Esophagus muscularis mucosa (tissue), 4 donors: ENCODE data around the gene AMT. TPM values are rescaled to one million over a fixed set of nuclear protein-coding genes. Genes with fewer than 3 reads are reported as not detected.
A peak's percentile ranks its signal among the peaks of the same experiment; 100 is the strongest.

ENCODE experiments used
- DNase-seq: peaks from one replicate; pipeline ENCODE4 v3.0.0-alpha.2; 2017; ENCODE audit errors: extremely low spot score
- H3K27ac ChIP-seq, 4 donors: fragments of 200-600 bp; sonication (generic); replicated peaks in 1 of 4; 1 replicate in 3 of 4; 2 replicates in 1 of 4; pipeline ENCODE4 v1.5.1; 2016 to 2019; ENCODE audit warnings: mild to moderate bottlenecking in 1 of 4
- H3K27me3 ChIP-seq, 4 donors: fragments of 200-600 bp; sonication (generic); one replicate each; pipeline versions ENCODE4 v1.5.1 to v1.6.0; 2016 to 2019
- H3K36me3 ChIP-seq, 4 donors: fragments of 200-600 bp; sonication (generic); one replicate each; pipeline ENCODE4 v1.5.1; 2016 to 2019
- H3K4me1 ChIP-seq, 4 donors: fragments of 200-600 bp; sonication (generic); one replicate each; pipeline ENCODE4 v1.5.1; 2016 to 2019
- H3K4me3 ChIP-seq, 4 donors: fragments of 200-600 bp; sonication (generic); 1 replicate in 2 of 4; 2 replicates in 2 of 4; pipeline ENCODE4 v1.5.1; 2016 to 2019; ENCODE audit warnings: mild to moderate bottlenecking in 4 of 4, moderate library complexity in 1 of 4
- H3K9me3 ChIP-seq, 4 donors: fragments of 200-600 bp; sonication (generic); 1 replicate in 3 of 4; 2 replicates in 1 of 4; pipeline ENCODE4 v1.5.1; 2016 to 2019
- CTCF ChIP-seq, 3 experiments: fragments of 200-600 bp in 2 of 3; fragments of 450-650 bp in 1 of 3; sonication (generic) in 2 of 3; IDR thresholded peaks; one replicate each; pipeline ENCODE4 v1.5.1; 2017 to 2019; ENCODE audit warnings: antibody characterized with exemption in 3 of 3, mild to moderate bottlenecking in 2 of 3, moderate library complexity in 1 of 3
- EP300 ChIP-seq: sonication (generic); formaldehyde crosslinking; IDR thresholded peaks from one replicate; pipeline ENCODE4 v1.6.1; 2017; ENCODE audit warnings: antibody characterized with exemption
- POLR2A ChIP-seq: fragments of 450-650 bp; IDR thresholded peaks from one replicate; pipeline ENCODE4 v1.6.1; 2017; ENCODE audit warnings: antibody characterized with exemption, moderate library complexity, mild to moderate bottlenecking, low read depth
- POLR2AphosphoS5 ChIP-seq, 2 donors: sonication (generic); formaldehyde crosslinking; IDR thresholded peaks; one replicate each; pipeline ENCODE4 v1.6.1; 2017; ENCODE audit warnings: antibody characterized with exemption in 2 of 2
- WGBS: methylation state at CpG from one replicate; pipeline ENCODE4 v1.1.5; 2018; 5-methylcytosine and 5-hydroxymethylcytosine counted together
- intact Hi-C: fragments of 100-400 bp; cut with DNase I; formaldehyde crosslinking; loops from one replicate; pipeline ENCODE4 v1.15.1; 2023
- total RNA-seq, 4 donors: library from RNA; depleted of rRNA; stranded (reverse); fragments of >200 nt; gene quantifications; one replicate each; pipeline versions ENCODE4 v1.1.0 to v1.2.1, GENCODE V29; 2016

AMT gene
- 1 to 10 TPM; 1.7 to 5.8 (median 3.8) TPM for total RNA-seq

GRCh38 chr3:49422379-49423248 is at the start of gene AMT:
Gene AMT (minus strand): TSS chr3:49422473. CDS start chr3:49422450, 23 bp downstream.
- no peaks in the 10 kb centered on the region for H3K9me3 ChIP-seq
- no peak for DNase-seq
- 77% methylated on average over 6 of the region's 25 CpGs for WGBS
- H3K4me3 ChIP-seq, result peak within 1 kb of the TSS; percentile 32 to 46 (median 42)
- peaks cover 0 to 57% (median 34%) of the 10 kb centered on the region in 4 donors for H3K36me3 ChIP-seq
- intact Hi-C loops, result no loop called here
- TF ChIP-seq CTCF (IDR thresholded peaks at IDR 0.05), result no peak
- no peak for TF ChIP-seq POLR2AphosphoS5 (IDR thresholded peaks at IDR 0.05)
- no peak for TF ChIP-seq EP300
- TF ChIP-seq POLR2A, result no peak
- H3K4me1 ChIP-seq, result peaks cover 5 to 26% (median 24%) of the 10 kb centered on the region in 4 donors
- H3K27me3 ChIP-seq, result no peaks in the 10 kb centered on the region
- H3K27ac ChIP-seq, result peak within 1 kb of the TSS; percentile 31 to 63 (median 48)

GRCh38 chr3:49470714-49471420 is 48.6 kb upstream of the AMT start:
- DNase-seq, result no peak
- TF ChIP-seq EP300 (no peak), POLR2AphosphoS5 (IDR thresholded peaks at IDR 0.05) (no peak), POLR2A (no peak), CTCF (IDR thresholded peaks at IDR 0.05) (no peak)

GRCh38 chr3:49469936-49470713 is 47.9 kb upstream of the AMT start, which contains the start of gene DAG1:
Gene DAG1 (plus strand): TSS chr3:49470267. CDS start chr3:49510535, 40,268 bp downstream.
- WGBS, result 0% methylated on average over 5 of the region's 108 CpGs
- Histone ChIP-seq H3K27me3 (no peaks in the 10 kb centered on the region), H3K36me3 (peaks cover 0 to 10% (median 1%) of the 10 kb centered on the region in 4 donors), H3K4me3 (peak within 1 kb of the TSS; percentile 85 to 91 (median 88)), H3K4me1 (peaks cover 38 to 60% (median 44%) of the 10 kb centered on the region in 4 donors), H3K27ac (peak within 1 kb of the TSS; percentile 96 to 100 (median 98)), H3K9me3 (no peaks in the 10 kb centered on the region)
- intact Hi-C loops, result no loop called here
- TF ChIP-seq POLR2AphosphoS5 (IDR thresholded peaks at IDR 0.05) (peak; percentile 78 to 94), EP300 (no peak), CTCF (IDR thresholded peaks at IDR 0.05) (no peak), POLR2A (peak; percentile 89)
- DNase-seq, result peak; percentile 99

More at GRCh38 chr3:49470714-49471420, 48.6 kb upstream of the AMT start:
- Histone ChIP-seq H3K27ac (peak overlapping the region; percentile 96 to 100 (median 98)), H3K4me1 (peaks cover 37 to 61% (median 50%) of the 10 kb centered on the region in 4 donors), H3K9me3 (no peaks in the 10 kb centered on the region), H3K27me3 (no peaks in the 10 kb centered on the region), H3K4me3 (peak overlapping the region; percentile 85 to 91 (median 88)), H3K36me3 (peaks cover 0 to 10% (median 2%) of the 10 kb centered on the region in 4 donors)
- under 1% methylated on average over 11 of the region's 23 CpGs for WGBS
- intact Hi-C loops, result no loop called here
